K562 (cell line): ENCODE results near the gene FSTL4. TPM values are rescaled to one million over a fixed set of nuclear protein-coding genes. Genes with fewer than 3 reads are reported as not detected.

Source experiments
- ATAC-seq: fragments of 200-7000 bp; cut with Tn5 transposase; 3 replicates; pipeline ENCODE4 v1.9.1; 2020; ENCODE audit warnings: moderate library complexity
- BruUV-seq: library from RNA; stranded (reverse); fragments of 400-500 nt; replicated peaks from 2 replicates; lab custom pipeline; 2021; lab: Mats Ljungman, UMichigan
- CTCF ChIA-PET: fragments of 300-600 bp; formaldehyde crosslinking; extraction: SDS; loops from one replicate; lab custom pipeline; 2021; ENCODE audit warnings: low intra/inter-chr PET ratio; lab: Yijun Ruan, JAX
- POLR2A ChIA-PET: fragments of 300-600, 350-650 bp; sonication (Branson Sonifier 250); formaldehyde crosslinking; extraction: SDS; loops from one replicate; lab custom pipeline; 2021; ENCODE audit warnings: antibody characterized with exemption, inconsistent platforms; lab: Yijun Ruan, JAX
- DNase-seq, 4 experiments: peaks; one replicate each; pipeline versions ENCODE4 v3.0.0 to v3.0.0-alpha.2; 2011 to 2018; ENCODE audit warnings: low spot score in 3 of 4, mixed read lengths in 3 of 4; ENCODE audit errors: extremely low read depth in 1 of 4
- FAIRE-seq: peaks from 2 replicates; lab custom pipeline; 2011; peaks lifted over from hg19 to GRCh38; lab: Jason Lieb, UNC
- H2AFZ ChIP-seq: 2 replicates; pipeline ENCODE4 v1.6.0; 2011; ENCODE audit warnings: low read depth, low read length, control low read depth, inconsistent platforms
- H3K27ac ChIP-seq: fragments of 200-600 bp; 3 replicates; pipeline ENCODE4 v1.8.0; 2011; ENCODE audit warnings: low read depth, mild to moderate bottlenecking, control low read depth, inconsistent platforms, low read length, moderate library complexity, mixed read lengths; ENCODE audit errors: extremely low read depth
- H3K27me3 ChIP-seq, 2 experiments: fragments of 300-600 bp in 1 of 2; 2 replicates in 1 of 2; 3 replicates in 1 of 2; pipeline versions ENCODE4 v1.6.0 to v1.8.0; 2011; ENCODE audit warnings: inconsistent platforms in 2 of 2, low read length in 2 of 2, mild to moderate bottlenecking in 1 of 2, mixed read lengths in 1 of 2, moderate library complexity in 1 of 2; ENCODE audit not compliant: control insufficient read depth in 2 of 2, insufficient read depth in 2 of 2
- H3K36me3 ChIP-seq: fragments of 300-600 bp; 3 replicates; pipeline ENCODE4 v1.8.0; 2011; ENCODE audit warnings: mild to moderate bottlenecking, low read length, inconsistent platforms; ENCODE audit not compliant: control insufficient read depth, insufficient read depth
- H3K4me1 ChIP-seq, 2 experiments: fragments of 200-600 bp in 1 of 2; replicated peaks in 1 of 2; 2 replicates in 1 of 2; 3 replicates in 1 of 2; pipeline versions ENCODE4 v1.5.1 to v1.8.0; 2011; ENCODE audit warnings: inconsistent platforms in 2 of 2, low read length in 2 of 2, mild to moderate bottlenecking in 1 of 2, mixed read lengths in 1 of 2, moderate library complexity in 1 of 2; ENCODE audit not compliant: control insufficient read depth in 2 of 2, insufficient read depth in 2 of 2
- H3K4me2 ChIP-seq: 2 replicates; pipeline ENCODE4 v1.6.1; 2011; ENCODE audit warnings: low read length, control low read depth, inconsistent platforms, mixed read lengths; ENCODE audit not compliant: insufficient read depth
- H3K4me3 ChIP-seq: fragments of 200-600 bp; sonication (generic), shearing (Covaris generic); 2 replicates; pipeline ENCODE4 v1.5.1; 2016; ENCODE audit warnings: control low read depth, inconsistent platforms
- H3K79me2 ChIP-seq: fragments of 200-600 bp; 3 replicates; pipeline ENCODE4 v1.8.0; 2011; ENCODE audit warnings: low read length, inconsistent platforms; ENCODE audit not compliant: control insufficient read depth, insufficient read depth
- H3K9ac ChIP-seq, 2 experiments: 2 replicates each; pipeline versions ENCODE4 v1.6.0 to v1.6.1; 2011; ENCODE audit warnings: low read depth in 2 of 2, low read length in 2 of 2, control low read depth in 1 of 2, inconsistent platforms in 1 of 2, mild to moderate bottlenecking in 1 of 2, mixed read lengths in 1 of 2; ENCODE audit not compliant: insufficient read depth in 1 of 2
- H3K9me1 ChIP-seq: one replicate; pipeline ENCODE4 v1.6.0; 2011; ENCODE audit warnings: inconsistent platforms, mild to moderate bottlenecking, low read length, moderate library complexity; ENCODE audit not compliant: control insufficient read depth, insufficient read depth
- H3K9me3 ChIP-seq: replicated peaks from 2 replicates; pipeline ENCODE4 v1.5.1; 2011; ENCODE audit warnings: low read depth, low read length, inconsistent platforms; ENCODE audit not compliant: control insufficient read depth, insufficient read depth
- H4K20me1 ChIP-seq: replicated peaks from 2 replicates; pipeline ENCODE4 v1.6.1; 2011; ENCODE audit warnings: low read length, inconsistent platforms, mixed read lengths; ENCODE audit not compliant: control insufficient read depth, insufficient read depth
- REST ChIP-seq, 2 experiments: fragments of 450-650 bp; formaldehyde crosslinking in 1 of 2; IDR thresholded peaks; 2 replicates each; pipeline versions ENCODE4 v1.4.0 to v1.6.1; 2014 to 2020; ENCODE audit warnings: mild to moderate bottlenecking in 2 of 2, borderline replicate concordance in 1 of 2, low read depth in 1 of 2
- ZNF165 ChIP-seq: fragments of 250-450 bp; sonication (Bioruptor Pico); IDR thresholded peaks from 2 replicates; pipeline ENCODE4 v1.4.0; 2020; ENCODE audit warnings: borderline replicate concordance
- WGBS: fragments of 100-300 bp; shearing (Covaris generic); methylation state at CpG from one replicate; pipeline ENCODE4 v1.1.6; 2016; ENCODE audit warnings: low coverage, mixed read lengths; ENCODE audit not compliant: insufficient coverage; ENCODE audit errors: missing lambda C conversion rate; 5-methylcytosine and 5-hydroxymethylcytosine counted together
- in situ Hi-C: fragments of 300-500 bp; cut with MboI; formaldehyde crosslinking; loops from 4 replicates; pipeline ENCODE4 v1.15.0; 2018; ENCODE audit warnings: inconsistent platforms, mixed read lengths
- intact Hi-C: fragments of 100-400 bp; cut with micrococcal nuclease; formaldehyde crosslinking; loops from 2 replicates; pipeline ENCODE4 v1.14.2; 2022
- polyA plus RNA-seq, 8 experiments: library from polyadenylated mRNA; depleted of rRNA in 4 of 8; stranded (reverse) in 5 of 8; unstranded in 3 of 8; fragments of >200 nt; fragmentation: Nextera tagmentation in 2 of 8; fragmentation: Illumina TruSeq in 1 of 8; extraction: Ambion mirVana in 2 of 8; extraction: Trizol in 1 of 8; gene quantifications; 2 replicates each; pipeline versions ENCODE4 v1.2.1 to v1.2.3, GENCODE V29; 2011 to 2014; ENCODE audit warnings: inconsistent platforms in 1 of 8, missing spikeins in 1 of 8
- total RNA-seq, 7 experiments: library from RNA; depleted of rRNA in 6 of 7; stranded (reverse); fragments of >200 nt in 6 of 7; fragmentation: Illumina TruSeq in 2 of 7; extraction: Trizol in 2 of 7; gene quantifications; 2 replicates each; pipeline versions ENCODE4 v1.2.1 to v1.2.3, GENCODE V29; 2011 to 2021; ENCODE audit warnings: low replicate concordance in 1 of 7

FSTL4 gene
- total and polyA plus RNA-seq, 9 of the 15 experiments (the other 6 are each of a cell fraction or from before 2014, with no cell fraction given): 0.08 to 0.18 (median 0.10) TPM; not detected in 5

DNA sequence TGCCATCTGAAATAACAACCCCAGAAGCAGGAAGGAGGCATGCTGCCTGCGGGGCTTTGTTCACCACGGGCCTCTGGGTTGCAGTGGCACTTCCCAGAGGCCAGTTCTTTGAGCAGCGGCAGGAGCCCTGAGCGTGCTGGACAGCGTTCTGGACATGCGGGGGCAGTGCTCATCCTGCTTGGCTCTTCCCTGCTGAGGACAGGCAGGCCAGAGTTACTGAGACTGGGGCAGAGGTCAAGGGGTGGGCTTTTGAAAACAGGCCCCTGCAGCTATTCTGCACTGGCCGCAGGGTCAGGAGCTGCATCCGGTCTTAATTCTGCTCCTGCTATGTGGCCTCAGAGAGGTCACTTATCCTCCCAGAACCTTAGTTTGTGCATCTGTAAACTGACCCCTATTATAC lies 258.6 kb downstream of the FSTL4 start:
- H3K4me1 ChIP-seq: no peaks in the 10 kb centered on the region; a peak in 1 of 5 replicates
- no peaks in the 10 kb centered on the region for H3K9me3 ChIP-seq
- no peak overlapping the region for H3K27ac ChIP-seq
- peaks cover 9 to 52% of the 10 kb centered on the region in 2 experiments; a peak in 4 of 5 replicates for H3K27me3 ChIP-seq
- BruUV-seq: no TSS peak
- ChIA-PET CTCF (no interaction called here), POLR2A (no interaction called here)
- WGBS: 2% methylated on average over 8 of the region's 8 CpGs
- H3K4me2 ChIP-seq: no peak overlapping the region
- H2AFZ ChIP-seq: no peak overlapping the region
- intact Hi-C loops (no loop called here), in situ Hi-C loops (no loop called here)
- DNase-seq: no peak
- H4K20me1 ChIP-seq: peaks cover 2% of the 10 kb centered on the region; the same call in 1 of the 2 replicates
- H3K79me2 ChIP-seq: no peaks in the 10 kb centered on the region
- FAIRE-seq: no peak
- TF ChIP-seq REST (IDR thresholded peaks at IDR 0.05; ENCODE audit: borderline replicate concordance): peak; percentile 53
- TF ChIP-seq REST (CRISPR knock-in tag; IDR thresholded peaks at IDR 0.05; ENCODE audit: low read depth): no peak
- TF ChIP-seq ZNF165: no peak
- ATAC-seq: peak; percentile 47; the same call in 1 of the 3 replicates
- H3K9ac ChIP-seq: no peak overlapping the region
- peaks cover 4% of the 10 kb centered on the region for H3K9me1 ChIP-seq
- no peak overlapping the region for H3K4me3 ChIP-seq
- H3K36me3 ChIP-seq: no peaks in the 10 kb centered on the region
